ENCODE data around the gene GOLGA6L7.
"Not testable (repeated sequence)": the region's sequence is repeated elsewhere in the genome, so short reads cannot be mapped to it uniquely, and the experiment has no call there.

Gene GOLGA6L7

GRCh38 chr15:28891588-28891987, 43.1 kb upstream of the GOLGA6L7 start:
- DNase-seq (ENCODE audit: extremely low read depth, low read depth): no peak
- TF ChIP-seq, protein P1, sequence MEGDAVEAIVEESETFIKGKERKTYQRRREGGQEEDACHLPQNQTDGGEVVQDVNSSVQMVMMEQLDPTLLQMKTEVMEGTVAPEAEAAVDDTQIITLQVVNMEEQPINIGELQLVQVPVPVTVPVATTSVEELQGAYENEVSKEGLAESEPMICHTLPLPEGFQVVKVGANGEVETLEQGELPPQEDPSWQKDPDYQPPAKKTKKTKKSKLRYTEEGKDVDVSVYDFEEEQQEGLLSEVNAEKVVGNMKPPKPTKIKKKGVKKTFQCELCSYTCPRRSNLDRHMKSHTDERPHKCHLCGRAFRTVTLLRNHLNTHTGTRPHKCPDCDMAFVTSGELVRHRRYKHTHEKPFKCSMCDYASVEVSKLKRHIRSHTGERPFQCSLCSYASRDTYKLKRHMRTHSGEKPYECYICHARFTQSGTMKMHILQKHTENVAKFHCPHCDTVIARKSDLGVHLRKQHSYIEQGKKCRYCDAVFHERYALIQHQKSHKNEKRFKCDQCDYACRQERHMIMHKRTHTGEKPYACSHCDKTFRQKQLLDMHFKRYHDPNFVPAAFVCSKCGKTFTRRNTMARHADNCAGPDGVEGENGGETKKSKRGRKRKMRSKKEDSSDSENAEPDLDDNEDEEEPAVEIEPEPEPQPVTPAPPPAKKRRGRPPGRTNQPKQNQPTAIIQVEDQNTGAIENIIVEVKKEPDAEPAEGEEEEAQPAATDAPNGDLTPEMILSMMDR (IDR thresholded peaks at IDR 0.05; ENCODE audit: low read depth, low read length): no peak

DNA sequence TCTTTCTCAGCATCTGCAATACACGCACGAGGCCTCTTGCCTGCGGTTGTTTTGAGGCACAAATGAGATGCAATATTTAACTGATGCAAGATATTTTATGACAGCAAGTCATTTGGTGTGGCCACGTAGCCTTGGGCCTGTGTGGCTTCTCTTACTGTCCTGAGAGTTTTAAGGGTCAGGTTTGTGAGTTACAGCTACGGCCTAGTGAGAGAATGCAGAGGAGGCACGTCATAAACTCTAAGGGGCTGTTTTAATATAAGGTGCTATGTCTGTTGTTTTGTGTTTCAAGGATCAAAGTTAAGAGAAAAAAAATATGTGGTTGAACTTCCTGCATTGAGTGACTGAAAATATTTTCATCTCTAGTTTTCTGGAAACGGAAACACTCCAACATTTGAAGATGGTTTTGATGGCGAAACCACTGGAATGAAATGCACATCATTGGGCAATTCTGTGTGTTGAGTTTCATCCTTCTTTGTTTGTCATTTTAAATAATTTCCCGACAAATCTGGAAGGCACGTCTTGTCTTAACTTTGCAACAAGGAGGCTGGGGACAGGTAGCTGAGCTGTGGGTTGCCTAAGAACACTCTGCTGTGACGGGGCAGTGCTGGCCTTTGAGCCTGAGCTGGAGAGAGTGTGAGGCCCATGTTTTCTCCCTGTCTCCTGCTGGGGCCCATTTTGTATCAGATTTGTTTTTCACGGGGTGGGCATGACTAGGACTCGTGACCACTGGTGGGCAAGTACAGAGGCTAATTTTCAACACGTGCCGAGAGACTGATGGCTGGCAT, 42.5 kb upstream of the GOLGA6L7 start:
- TF ChIP-seq, protein P1 (IDR thresholded peaks at IDR 0.05; ENCODE audit: low read depth, low read length): no peak
- no peak for DNase-seq (ENCODE audit: extremely low read depth, low read depth)

GRCh38 chr15:28890291-28890690, 41.8 kb upstream of the GOLGA6L7 start:
- DNase-seq (ENCODE audit: extremely low read depth, low read depth): not testable (repeated sequence)

DNA sequence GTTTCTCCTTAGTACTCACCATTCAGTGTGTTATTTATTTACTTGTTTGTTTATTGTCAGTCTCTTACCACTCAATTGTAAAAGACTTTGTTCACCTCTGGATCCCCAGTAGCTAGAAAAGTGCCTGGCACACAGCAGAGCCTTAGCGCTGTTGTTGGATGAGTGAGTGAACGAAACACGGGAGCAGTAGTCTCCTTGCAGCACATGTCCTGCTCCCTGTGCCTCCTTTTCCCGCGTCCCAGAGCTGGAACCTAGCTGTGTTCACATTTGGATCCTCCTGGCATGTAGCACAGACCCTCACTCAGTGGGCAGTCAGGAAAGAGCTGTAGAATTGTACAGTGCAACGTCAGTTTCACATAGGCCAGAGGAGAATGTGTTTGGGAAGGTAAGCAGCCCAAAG, 41.4 kb upstream of the GOLGA6L7 start:
- not testable (repeated sequence) for DNase-seq (ENCODE audit: extremely low read depth, low read depth)

- TF ChIP-seq, protein P1 (IDR thresholded peaks at IDR 0.05; ENCODE audit: low read depth, low read length): no peak
- no peak for DNase-seq (ENCODE audit: extremely low read depth, low read depth)
Observed at GRCh38 chr15:28889346-28889745, 40.9 kb upstream of the GOLGA6L7 start.

DNA sequence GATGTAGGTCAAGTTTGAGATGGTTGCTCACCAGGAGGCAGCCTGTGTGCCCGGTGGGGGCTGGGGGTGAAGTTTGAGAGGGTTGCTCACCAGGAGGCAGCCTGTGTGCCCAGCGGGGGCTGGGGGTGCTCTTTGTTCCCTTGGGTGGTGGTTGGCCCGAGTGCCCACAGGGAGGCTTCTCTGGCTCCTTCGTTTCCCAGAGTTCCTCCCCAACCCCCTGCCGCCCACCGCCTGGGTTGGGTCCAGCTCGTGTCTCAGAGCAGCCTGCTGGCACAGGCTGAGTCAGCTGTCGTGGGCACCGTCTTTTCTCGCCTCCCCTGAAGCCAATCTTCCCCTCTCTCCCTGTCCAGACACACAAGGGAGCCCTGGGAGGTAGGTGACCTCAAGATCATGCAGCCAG, 40.5 kb upstream of the GOLGA6L7 start:
- DNase-seq (ENCODE audit: extremely low read depth, low read depth): no peak
- TF ChIP-seq, protein P1 (IDR thresholded peaks at IDR 0.05; ENCODE audit: low read depth, low read length): no peak

DNA sequence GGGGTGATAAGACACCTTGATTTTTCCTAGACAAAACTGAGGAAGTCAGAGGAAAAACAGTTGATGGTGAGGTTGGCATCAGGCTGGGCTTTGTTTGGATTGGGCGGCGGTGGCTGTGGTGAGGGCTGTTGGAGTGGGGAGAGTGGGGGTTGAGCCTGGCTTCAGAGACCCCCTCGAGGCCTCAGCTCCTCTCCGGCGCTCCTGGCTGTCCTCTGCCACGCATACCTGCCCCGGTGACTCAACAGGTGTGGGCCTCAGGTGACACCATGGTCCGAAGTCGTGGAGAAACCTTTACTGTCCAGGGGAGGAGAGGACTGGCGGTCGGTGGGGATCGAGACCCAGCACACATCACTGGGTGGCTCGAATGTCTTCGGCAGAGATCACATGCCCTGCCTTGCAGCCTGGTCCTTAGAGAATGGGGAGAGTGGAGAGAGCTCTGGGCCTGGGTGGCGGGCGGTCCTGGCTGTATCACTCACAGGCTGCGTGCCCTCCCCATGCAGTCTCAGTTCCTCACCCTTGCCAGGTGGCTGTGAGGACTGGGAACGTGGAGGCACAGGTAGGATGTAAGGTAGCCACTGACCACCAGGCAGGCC, 40.0 kb upstream of the GOLGA6L7 start:
- DNase-seq (ENCODE audit: extremely low read depth, low read depth): no peak
- TF ChIP-seq, protein P1 (IDR thresholded peaks at IDR 0.05; ENCODE audit: low read depth, low read length): no peak

DNA sequence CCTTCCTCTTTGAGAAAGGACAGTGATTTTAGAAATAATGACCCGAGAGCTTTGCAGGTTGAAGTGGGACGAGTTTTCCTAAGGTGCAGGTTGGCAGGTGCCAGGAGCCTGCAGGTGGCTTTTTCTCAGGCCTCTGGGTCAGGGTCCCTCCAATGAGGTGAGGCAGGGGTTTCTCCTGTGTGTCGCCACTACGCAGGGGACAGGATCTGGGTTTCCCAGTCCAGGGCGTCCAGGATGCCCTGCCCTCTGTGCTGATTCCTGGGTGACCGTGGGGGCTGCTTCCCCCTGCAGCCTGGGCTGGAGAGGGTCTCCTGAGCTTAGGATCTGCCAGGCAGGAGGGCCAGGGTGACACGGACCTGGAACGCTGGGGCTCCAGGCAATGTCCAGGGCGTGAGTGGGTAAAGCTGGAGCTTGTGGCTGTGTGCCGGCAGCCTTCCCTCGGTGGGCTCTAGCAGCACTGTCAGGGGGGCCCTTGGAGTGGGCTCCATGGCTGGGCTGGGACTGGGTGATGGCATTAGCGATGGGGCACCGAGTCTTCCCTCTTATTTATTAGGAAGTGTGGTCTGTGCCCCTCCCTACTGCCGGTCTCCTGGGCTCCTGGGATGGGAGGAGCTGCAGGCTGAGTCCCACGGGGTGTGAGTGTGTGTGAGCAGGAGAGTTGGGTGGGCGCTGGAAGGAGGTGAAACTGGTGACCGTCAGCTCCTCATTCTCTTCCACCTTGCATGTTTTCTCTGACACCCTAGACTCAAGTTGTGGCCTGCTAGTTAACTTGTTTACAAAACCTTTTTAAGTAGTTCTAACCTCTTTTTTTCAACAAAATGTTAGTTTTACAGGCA, 39.1 kb upstream of the GOLGA6L7 start:
- TF ChIP-seq, protein P1 (IDR thresholded peaks at IDR 0.05; ENCODE audit: low read depth, low read length): no peak
- DNase-seq (ENCODE audit: extremely low read depth, low read depth): no peak

All from AG09319 (cell line).